Trophoblast cell (in vitro differentiated cells and primary cell): ENCODE results near the gene TCF3.
"Not testable (repeated sequence)": the region's sequence is repeated elsewhere in the genome, so short reads cannot be mapped to it uniquely, and the experiment has no call there.

Experiments used
- DNase-seq, 2 donors: peaks; one replicate each; pipeline ENCODE4 v3.0.0-alpha.2; 2016
- H2AFZ ChIP-seq: 2 replicates; pipeline ENCODE4 v1.6.1; 2013; ENCODE audit warnings: low read length, moderate library complexity, mild to moderate bottlenecking; ENCODE audit not compliant: insufficient read depth, poor library complexity
- H2AK5ac ChIP-seq: 2 replicates; pipeline ENCODE4 v1.6.1; 2013; ENCODE audit warnings: mild to moderate bottlenecking, low read length
- H2BK120ac ChIP-seq: 2 replicates; pipeline ENCODE4 v1.6.1; 2013; ENCODE audit warnings: low read length, mild to moderate bottlenecking, moderate library complexity; ENCODE audit not compliant: insufficient read depth, poor library complexity
- H2BK12ac ChIP-seq: 2 replicates; pipeline ENCODE4 v1.6.1; 2013; ENCODE audit warnings: mild to moderate bottlenecking, low read length, moderate library complexity
- H2BK5ac ChIP-seq: 2 replicates; pipeline ENCODE4 v1.6.1; 2013; ENCODE audit warnings: low read length, low read depth, moderate library complexity, mild to moderate bottlenecking; ENCODE audit not compliant: poor library complexity
- H3K14ac ChIP-seq: 2 replicates; pipeline ENCODE4 v1.6.1; 2013; ENCODE audit warnings: mild to moderate bottlenecking, low read length
- H3K18ac ChIP-seq: 2 replicates; pipeline ENCODE4 v1.6.1; 2013; ENCODE audit warnings: mild to moderate bottlenecking, low read length
- H3K23ac ChIP-seq: 2 replicates; pipeline ENCODE4 v1.6.1; 2013; ENCODE audit warnings: low read length
- H3K27ac ChIP-seq: 2 replicates; pipeline ENCODE4 v1.5.1; 2013; ENCODE audit warnings: low read depth, mild to moderate bottlenecking, inconsistent platforms, low read length, moderate library complexity
- H3K27me3 ChIP-seq: 2 replicates; pipeline ENCODE4 v1.6.1; 2013; ENCODE audit warnings: inconsistent platforms, mild to moderate bottlenecking, low read length, moderate library complexity; ENCODE audit not compliant: insufficient read depth
- H3K36me3 ChIP-seq, 2 experiments: 1 replicate in 1 of 2; 2 replicates in 1 of 2; pipeline ENCODE4 v1.6.1; 2013; ENCODE audit warnings: low read length in 2 of 2, mild to moderate bottlenecking in 2 of 2, moderate library complexity in 1 of 2; ENCODE audit not compliant: insufficient read depth in 2 of 2, control insufficient read depth in 1 of 2
- H3K4ac ChIP-seq: 2 replicates; pipeline ENCODE4 v1.6.1; 2013; ENCODE audit warnings: low read depth, mild to moderate bottlenecking, low read length, moderate library complexity
- H3K4me1 ChIP-seq, 2 experiments: 1 replicate in 1 of 2; 2 replicates in 1 of 2; pipeline ENCODE4 v1.6.1; 2013; ENCODE audit warnings: low read length in 2 of 2, mild to moderate bottlenecking in 2 of 2, moderate library complexity in 1 of 2; ENCODE audit not compliant: insufficient read depth in 2 of 2, control insufficient read depth in 1 of 2
- H3K4me2 ChIP-seq: 2 replicates; pipeline ENCODE4 v1.6.1; 2013; ENCODE audit warnings: inconsistent platforms, mild to moderate bottlenecking, low read length, moderate library complexity
- H3K4me3 ChIP-seq: 2 replicates; pipeline ENCODE4 v1.5.1; 2013; ENCODE audit warnings: mild to moderate bottlenecking, low read depth, low read length, inconsistent platforms
- H3K79me1 ChIP-seq: one replicate; pipeline ENCODE4 v1.6.1; 2013; ENCODE audit warnings: low read length
- H3K79me2 ChIP-seq: 2 replicates; pipeline ENCODE4 v1.6.1; 2013; ENCODE audit warnings: low read length, mild to moderate bottlenecking; ENCODE audit not compliant: control insufficient read depth, insufficient read depth, poor library complexity
- H3K9ac ChIP-seq: 2 replicates; pipeline ENCODE4 v1.6.1; 2013; ENCODE audit warnings: mild to moderate bottlenecking, low read length
- H3K9me3 ChIP-seq: 2 replicates; pipeline ENCODE4 v1.6.1; 2013; ENCODE audit warnings: low read depth, mild to moderate bottlenecking, control low read depth, inconsistent platforms, low read length; ENCODE audit not compliant: insufficient read depth
- H4K12ac ChIP-seq: 2 replicates; pipeline ENCODE4 v1.6.1; 2013; ENCODE audit warnings: low read depth, mild to moderate bottlenecking, low read length, moderate library complexity
- H4K8ac ChIP-seq: 2 replicates; pipeline ENCODE4 v1.6.1; 2013; ENCODE audit warnings: low read depth, mild to moderate bottlenecking, low read length, moderate library complexity
- H4K91ac ChIP-seq: one replicate; pipeline ENCODE4 v1.6.1; 2013; ENCODE audit warnings: low read depth, mild to moderate bottlenecking, low read length, moderate library complexity
- WGBS: extraction: QIAGEN DNeasy Blood & Tissue Kit; methylation state at CpG from one replicate; pipeline ENCODE4 v1.1.7; 2013; ENCODE audit warnings: missing lambda C conversion rate; ENCODE audit not compliant: insufficient read length, insufficient coverage; ENCODE audit errors: extremely low coverage; 5-methylcytosine and 5-hydroxymethylcytosine counted together

The TCF3 gene

GRCh38 chr19:1665565-1666047 is 13.2 kb upstream of the TCF3 start:
- H3K4me1 ChIP-seq: no peaks in the 10 kb centered on the region
- H3K79me1 ChIP-seq: no peaks in the 10 kb centered on the region
- no peak overlapping the region for H3K4me3 ChIP-seq
- no peak overlapping the region for H3K23ac ChIP-seq
- H4K8ac ChIP-seq: no peak overlapping the region
- H3K36me3 ChIP-seq: no peaks in the 10 kb centered on the region
- no peak overlapping the region for H3K4ac ChIP-seq
- H3K9me3 ChIP-seq: no peaks in the 10 kb centered on the region
- no peak overlapping the region for H2AK5ac ChIP-seq
- no peak overlapping the region for H3K4me2 ChIP-seq
- H2BK5ac ChIP-seq: no peak overlapping the region
- no peak for DNase-seq
- no peak overlapping the region for H4K12ac ChIP-seq
- no peak overlapping the region for H3K27ac ChIP-seq
- H3K27me3 ChIP-seq: peaks cover 11% of the 10 kb centered on the region
- no peak overlapping the region for H3K18ac ChIP-seq
- no peak overlapping the region for H3K14ac ChIP-seq
- no peak overlapping the region for H2BK120ac ChIP-seq
- no peak overlapping the region for H4K91ac ChIP-seq
- H3K79me2 ChIP-seq: no peaks in the 10 kb centered on the region
- no CpG with 5 or more reads among the region's 12 CpGs for WGBS
- no peak overlapping the region for H3K9ac ChIP-seq
- H2BK12ac ChIP-seq: no peak overlapping the region
- no peak overlapping the region for H2AFZ ChIP-seq

GRCh38 chr19:1663852-1664251 is 11.4 kb upstream of the TCF3 start:
- Histone ChIP-seq H3K4me3 (no peak overlapping the region), H3K79me2 (no peaks in the 10 kb centered on the region), H3K36me3 (no peaks in the 10 kb centered on the region), H2AK5ac (no peak overlapping the region), H3K4me2 (no peak overlapping the region), H3K9me3 (no peaks in the 10 kb centered on the region), H2BK12ac (no peak overlapping the region), H3K4me1 (no peaks in the 10 kb centered on the region), H2AFZ (no peak overlapping the region), H4K8ac (no peak overlapping the region), H3K27ac (no peak overlapping the region), H4K91ac (no peak overlapping the region), H3K27me3 (peaks cover 7% of the 10 kb centered on the region), H3K18ac (no peak overlapping the region), H2BK5ac (no peak overlapping the region), H3K79me1 (no peaks in the 10 kb centered on the region), H3K14ac (no peak overlapping the region), H3K4ac (no peak overlapping the region), H3K23ac (no peak overlapping the region), H4K12ac (no peak overlapping the region), H2BK120ac (no peak overlapping the region), H3K9ac (no peak overlapping the region)
- DNase-seq: no peak
- WGBS: no CpG with 5 or more reads among the region's 13 CpGs

GRCh38 chr19:1663227-1663626 is 10.8 kb upstream of the TCF3 start:
- not testable (repeated sequence) for H3K9me3 ChIP-seq, H3K23ac ChIP-seq, H2BK12ac ChIP-seq, H4K8ac ChIP-seq, H3K18ac ChIP-seq, H4K12ac ChIP-seq, H3K79me1 ChIP-seq, H2AK5ac ChIP-seq, H3K14ac ChIP-seq, H3K4me2 ChIP-seq, H3K4ac ChIP-seq, H3K27me3 ChIP-seq, H3K9ac ChIP-seq, H3K36me3 ChIP-seq, H2AFZ ChIP-seq, H3K4me1 ChIP-seq, H4K91ac ChIP-seq, H3K4me3 ChIP-seq, H2BK120ac ChIP-seq, H3K79me2 ChIP-seq, H3K27ac ChIP-seq, DNase-seq, H2BK5ac ChIP-seq
- WGBS: no CpG with 5 or more reads among the region's 7 CpGs

- H2AK5ac ChIP-seq: no peak overlapping the region
- DNase-seq: no peak
- no peaks in the 10 kb centered on the region for H3K27me3 ChIP-seq
- no peak overlapping the region for H4K8ac ChIP-seq
- H3K27ac ChIP-seq: no peak overlapping the region
- no peak overlapping the region for H3K14ac ChIP-seq
- no peak overlapping the region for H3K4ac ChIP-seq
- H3K23ac ChIP-seq: no peak overlapping the region
- no peaks in the 10 kb centered on the region for H3K79me2 ChIP-seq
- no peak overlapping the region for H3K9ac ChIP-seq
- H3K9me3 ChIP-seq: no peaks in the 10 kb centered on the region
- no peak overlapping the region for H3K4me3 ChIP-seq
- H2BK5ac ChIP-seq: no peak overlapping the region
- no peak overlapping the region for H3K18ac ChIP-seq
- H3K79me1 ChIP-seq: no peaks in the 10 kb centered on the region
- no peak overlapping the region for H3K4me2 ChIP-seq
- H2AFZ ChIP-seq: no peak overlapping the region
- no peak overlapping the region for H4K12ac ChIP-seq
- H3K36me3 ChIP-seq: no peaks in the 10 kb centered on the region
- no peak overlapping the region for H2BK12ac ChIP-seq
- WGBS: no CpG with 5 or more reads among the region's 4 CpGs
- H2BK120ac ChIP-seq: no peak overlapping the region
- no peak overlapping the region for H4K91ac ChIP-seq
- no peaks in the 10 kb centered on the region for H3K4me1 ChIP-seq
These were observed 9.6 kb upstream of the TCF3 start for GRCh38 chr19:1661995-1662394.
